IPS-18a (cell line): ENCODE data around the gene AGPAT2.

ENCODE experiments used
- H3K27ac ChIP-seq: one replicate; pipeline ENCODE4 v1.5.1; 2013; ENCODE audit warnings: low read length
- H3K27me3 ChIP-seq: one replicate; pipeline ENCODE4 v1.6.1; 2013; ENCODE audit warnings: mild to moderate bottlenecking, low read length; ENCODE audit not compliant: control insufficient read depth, insufficient read depth
- H3K36me3 ChIP-seq: one replicate; pipeline ENCODE4 v1.6.1; 2013; ENCODE audit warnings: low read depth, low read length; ENCODE audit not compliant: control insufficient read depth
- H3K4me1 ChIP-seq: one replicate; pipeline ENCODE4 v1.6.1; 2013; ENCODE audit warnings: low read depth, low read length; ENCODE audit not compliant: control insufficient read depth
- H3K4me3 ChIP-seq: one replicate; pipeline ENCODE4 v1.5.1; 2013; ENCODE audit warnings: low read length
- H3K9ac ChIP-seq: one replicate; pipeline ENCODE4 v1.6.1; 2013; ENCODE audit warnings: mild to moderate bottlenecking, low read length, moderate library complexity
- H3K9me3 ChIP-seq: one replicate; pipeline ENCODE4 v1.6.1; 2013; ENCODE audit warnings: low read depth, low read length; ENCODE audit not compliant: control insufficient read depth

AGPAT2 gene

GRCh38 chr9:136650648-136651047, 36.6 kb downstream of the AGPAT2 start:
- no peaks in the 10 kb centered on the region for H3K4me1 ChIP-seq
- no peak overlapping the region for H3K4me3 ChIP-seq
- H3K9me3 ChIP-seq = no peaks in the 10 kb centered on the region
- H3K27ac ChIP-seq = no peak overlapping the region
- no peaks in the 10 kb centered on the region for H3K36me3 ChIP-seq
- H3K9ac ChIP-seq = no peak overlapping the region
- H3K27me3 ChIP-seq = no peaks in the 10 kb centered on the region

- Histone ChIP-seq H3K4me1 (no peaks in the 10 kb centered on the region), H3K9me3 (no peaks in the 10 kb centered on the region), H3K9ac (no peak overlapping the region), H3K4me3 (no peak overlapping the region), H3K27ac (no peak overlapping the region), H3K36me3 (no peaks in the 10 kb centered on the region), H3K27me3 (no peaks in the 10 kb centered on the region)
These were observed 37.2 kb downstream of the AGPAT2 start for GRCh38 chr9:136650021-136650420.

GRCh38 chr9:136648751-136649150, 38.5 kb downstream of the AGPAT2 start:
- H3K36me3 ChIP-seq = no peaks in the 10 kb centered on the region
- peaks cover 5% of the 10 kb centered on the region for H3K27me3 ChIP-seq
- no peak overlapping the region for H3K27ac ChIP-seq
- no peaks in the 10 kb centered on the region for H3K4me1 ChIP-seq
- H3K9me3 ChIP-seq = no peaks in the 10 kb centered on the region
- no peak overlapping the region for H3K9ac ChIP-seq
- H3K4me3 ChIP-seq = no peak overlapping the region

GRCh38 chr9:136646827-136647711, 40.2 kb downstream of the AGPAT2 start:
- Histone ChIP-seq H3K9me3 (no peaks in the 10 kb centered on the region), H3K4me1 (no peaks in the 10 kb centered on the region), H3K27me3 (peaks cover 12% of the 10 kb centered on the region), H3K27ac (no peak overlapping the region), H3K36me3 (no peaks in the 10 kb centered on the region), H3K4me3 (no peak overlapping the region), H3K9ac (no peak overlapping the region)

- Histone ChIP-seq H3K9me3 (no peaks in the 10 kb centered on the region), H3K27me3 (peaks cover 12% of the 10 kb centered on the region), H3K9ac (no peak overlapping the region), H3K4me1 (no peaks in the 10 kb centered on the region), H3K36me3 (no peaks in the 10 kb centered on the region), H3K27ac (no peak overlapping the region), H3K4me3 (no peak overlapping the region)
These were observed 41.1 kb downstream of the AGPAT2 start for GRCh38 chr9:136645903-136646754.

- Histone ChIP-seq H3K27ac (no peak overlapping the region), H3K4me1 (no peaks in the 10 kb centered on the region), H3K9ac (no peak overlapping the region)
These were observed 41.8 kb downstream of the AGPAT2 start for GRCh38 chr9:136645352-136645902.

GRCh38 chr9:136644593-136645351, 42.5 kb downstream of the AGPAT2 start:
- Histone ChIP-seq H3K27me3 (peaks cover 12% of the 10 kb centered on the region), H3K27ac (no peak overlapping the region), H3K9ac (no peak overlapping the region), H3K9me3 (no peaks in the 10 kb centered on the region), H3K4me1 (no peaks in the 10 kb centered on the region), H3K36me3 (no peaks in the 10 kb centered on the region), H3K4me3 (peak overlapping the region; percentile 34)

More at GRCh38 chr9:136645352-136645902, 41.8 kb downstream of the AGPAT2 start:
- no peaks in the 10 kb centered on the region for H3K9me3 ChIP-seq
- peaks cover 12% of the 10 kb centered on the region for H3K27me3 ChIP-seq
- no peak overlapping the region for H3K4me3 ChIP-seq
- no peaks in the 10 kb centered on the region for H3K36me3 ChIP-seq

- Histone ChIP-seq H3K9me3 (no peaks in the 10 kb centered on the region), H3K4me1 (no peaks in the 10 kb centered on the region), H3K36me3 (no peaks in the 10 kb centered on the region), H3K9ac (no peak overlapping the region), H3K27ac (no peak overlapping the region), H3K4me3 (peak overlapping the region; percentile 34), H3K27me3 (peaks cover 12% of the 10 kb centered on the region)
These were observed 43.0 kb downstream of the AGPAT2 start for GRCh38 chr9:136644343-136644592.

- Histone ChIP-seq H3K27ac (no peak overlapping the region), H3K36me3 (no peaks in the 10 kb centered on the region), H3K9ac (no peak overlapping the region), H3K27me3 (peaks cover 12% of the 10 kb centered on the region), H3K4me3 (peak overlapping the region; percentile 34), H3K4me1 (no peaks in the 10 kb centered on the region), H3K9me3 (no peaks in the 10 kb centered on the region)
These were observed 43.5 kb downstream of the AGPAT2 start for GRCh38 chr9:136643596-136644342.

GRCh38 chr9:136642439-136642921, 44.8 kb downstream of the AGPAT2 start:
- H3K9me3 ChIP-seq = no peaks in the 10 kb centered on the region
- peaks cover 12% of the 10 kb centered on the region for H3K27me3 ChIP-seq
- no peaks in the 10 kb centered on the region for H3K36me3 ChIP-seq
- no peak overlapping the region for H3K9ac ChIP-seq
- no peak overlapping the region for H3K4me3 ChIP-seq
- H3K27ac ChIP-seq = no peak overlapping the region
- H3K4me1 ChIP-seq = no peaks in the 10 kb centered on the region
